ENCODE data around the gene OR2Y1.
A peak's percentile ranks its signal among the peaks of the same experiment; 100 is the strongest.
"Not testable (repeated sequence)": the region's sequence is repeated elsewhere in the genome, so short reads cannot be mapped to it uniquely, and the experiment has no call there.

OR2Y1 gene

GRCh38 chr5:180739958-180740357 is at the start of gene OR2Y1:
Gene OR2Y1 (minus strand): TSS chr5:180740058. CDS start chr5:180740058, 0 bp downstream.
- no peak for TF ChIP-seq CTCF (IDR thresholded peaks at IDR 0.05; ENCODE audit: insufficient read depth, missing control alignments)
- DNase-seq (ENCODE audit: insufficient read length, low spot score) = no peak
- FAIRE-seq = no peak

- not testable (repeated sequence) for FAIRE-seq; DNase-seq (ENCODE audit: insufficient read length, low spot score)
- peak; percentile 8 for TF ChIP-seq CTCF (IDR thresholded peaks at IDR 0.05; ENCODE audit: insufficient read depth, missing control alignments)
These were observed 49.0 kb upstream of the OR2Y1 start for GRCh38 chr5:180788651-180789410.

GRCh38 chr5:180787711-180788431 is 48.0 kb upstream of the OR2Y1 start:
- no peak for FAIRE-seq
- peak; percentile 20 for TF ChIP-seq CTCF (IDR thresholded peaks at IDR 0.05; ENCODE audit: insufficient read depth, missing control alignments)
- no peak for DNase-seq (ENCODE audit: insufficient read length, low spot score)

GRCh38 chr5:180786531-180787398 is 46.9 kb upstream of the OR2Y1 start:
- FAIRE-seq (peak; percentile 38), DNase-seq (ENCODE audit: insufficient read length, low spot score) (peak; percentile 50)
- no peak for TF ChIP-seq CTCF (IDR thresholded peaks at IDR 0.05; ENCODE audit: insufficient read depth, missing control alignments)

GRCh38 chr5:180785794-180786221 is 46.0 kb upstream of the OR2Y1 start:
- no peak for DNase-seq (ENCODE audit: insufficient read length, low spot score)
- no peak for TF ChIP-seq CTCF (IDR thresholded peaks at IDR 0.05; ENCODE audit: insufficient read depth, missing control alignments)
- no peak for FAIRE-seq

- FAIRE-seq = no peak
- TF ChIP-seq CTCF (IDR thresholded peaks at IDR 0.05; ENCODE audit: insufficient read depth, missing control alignments) = no peak
- no peak for DNase-seq (ENCODE audit: insufficient read length, low spot score)
These were observed 45.4 kb upstream of the OR2Y1 start for GRCh38 chr5:180785121-180785781.
